Stimulated activated CD4-positive, alpha-beta T cell treated with anti-CD3 and anti-CD28 coated beads, Interleukin-12 subunit alpha, Interleukin-12 subunit beta, amount 100 ng/mL, for 24 hours (primary cell): ENCODE results near the gene P2RY2.
"Not testable (repeated sequence)": the region's sequence is repeated elsewhere in the genome, so short reads cannot be mapped to it uniquely, and the experiment has no call there.

ENCODE experiments used
- DNase-seq, 2 experiments: peaks; one replicate each; pipeline ENCODE4 v3.0.0-alpha.2; 2020; ENCODE audit warnings: low read depth in 2 of 2

The P2RY2 gene

GRCh38 chr11:73267906-73268540, 49.9 kb downstream of the P2RY2 start:
- no peak for DNase-seq

DNA sequence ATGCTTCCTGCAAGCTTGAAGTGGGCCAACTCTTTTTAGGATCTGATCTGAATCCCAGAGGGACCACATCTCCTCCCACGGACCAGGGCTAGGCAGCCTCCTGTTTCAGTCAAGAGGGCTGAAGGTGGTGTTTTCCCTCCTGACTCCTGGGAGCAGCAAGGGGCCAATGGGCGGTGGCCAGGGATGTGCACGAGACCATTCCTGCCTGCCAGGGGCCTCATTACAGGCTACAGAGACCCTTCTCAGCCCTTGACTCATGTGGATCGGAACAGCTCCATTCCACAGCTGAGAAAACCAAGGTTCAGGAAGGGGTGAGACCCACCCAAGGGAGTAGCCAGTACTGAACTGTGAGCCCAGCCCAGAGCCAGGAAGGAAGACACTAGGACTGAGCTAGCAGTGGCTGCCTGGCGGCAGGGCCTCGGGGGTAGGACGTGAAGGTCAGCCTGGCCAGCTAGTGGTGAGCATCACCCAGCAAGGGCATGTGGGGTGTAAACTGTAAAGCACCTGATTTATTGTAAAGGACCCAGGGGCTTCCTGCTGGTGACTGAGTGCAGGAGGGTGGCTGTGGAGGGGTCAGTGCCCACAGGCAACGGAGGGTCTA, 50.7 kb downstream of the P2RY2 start:
- no peak for DNase-seq

GRCh38 chr11:73269459-73270015, 51.5 kb downstream of the P2RY2 start:
- DNase-seq, result no peak

- no peak for DNase-seq
These were observed 52.2 kb downstream of the P2RY2 start for GRCh38 chr11:73270016-73270854.

DNA sequence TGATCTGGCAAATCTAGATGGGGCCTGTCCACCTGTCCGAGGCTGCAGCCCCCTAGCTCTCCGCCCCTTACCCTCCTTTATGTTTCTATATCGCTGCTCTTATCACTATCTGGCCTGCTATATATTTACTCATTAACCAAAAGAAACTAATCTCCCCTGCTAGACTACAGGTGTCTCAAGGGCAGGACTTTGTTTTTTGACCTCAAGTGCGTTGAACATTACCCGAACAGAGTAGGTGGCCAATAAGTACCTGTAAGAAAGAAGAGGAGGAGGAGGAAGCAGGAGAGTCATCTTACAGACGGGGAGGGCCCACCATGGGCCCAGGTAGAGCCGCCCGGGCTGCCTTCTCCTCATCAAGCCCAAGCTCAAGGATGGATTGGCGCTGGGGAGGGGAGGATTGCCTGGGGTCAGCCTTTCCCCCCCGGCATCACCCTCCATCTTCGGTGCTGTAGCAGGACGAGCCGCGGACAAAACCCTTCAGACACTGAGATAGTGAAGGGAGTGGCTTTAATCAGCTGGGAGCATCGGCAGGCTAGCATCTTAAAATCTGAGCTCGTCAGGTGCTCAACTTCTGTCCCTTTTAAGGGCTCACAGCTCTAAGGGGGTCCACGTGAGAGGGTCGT, 52.9 kb downstream of the P2RY2 start:
- DNase-seq, result no peak

GRCh38 chr11:73271478-73271865, 53.4 kb downstream of the P2RY2 start:
- not testable (repeated sequence) for DNase-seq

- no peak for DNase-seq
These were observed 54.0 kb downstream of the P2RY2 start, which contains the start of gene P2RY6 for GRCh38 chr11:73271936-73272679. Gene P2RY6 (plus strand): TSS chr11:73272338. CDS start chr11:73296519, 24,181 bp downstream.

DNA sequence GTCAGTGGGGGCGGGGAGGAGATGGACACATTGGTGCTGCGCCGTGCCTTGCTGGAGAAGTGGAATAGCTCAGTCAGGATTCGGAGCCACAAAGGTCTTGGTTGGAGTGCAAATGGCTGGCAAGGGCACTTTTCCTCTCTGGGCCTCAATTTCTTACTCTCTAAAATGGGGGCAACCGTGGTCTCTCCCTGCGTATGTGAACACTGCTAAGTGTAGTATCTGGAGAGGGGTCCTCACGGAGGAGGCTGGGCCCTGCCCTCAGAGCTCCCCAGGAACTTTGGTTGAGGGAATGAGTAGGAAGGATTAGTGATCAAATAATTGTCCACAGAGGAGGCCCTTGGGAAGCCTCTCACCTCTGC, 54.6 kb downstream of the P2RY2 start:
- DNase-seq, result no peak

DNA sequence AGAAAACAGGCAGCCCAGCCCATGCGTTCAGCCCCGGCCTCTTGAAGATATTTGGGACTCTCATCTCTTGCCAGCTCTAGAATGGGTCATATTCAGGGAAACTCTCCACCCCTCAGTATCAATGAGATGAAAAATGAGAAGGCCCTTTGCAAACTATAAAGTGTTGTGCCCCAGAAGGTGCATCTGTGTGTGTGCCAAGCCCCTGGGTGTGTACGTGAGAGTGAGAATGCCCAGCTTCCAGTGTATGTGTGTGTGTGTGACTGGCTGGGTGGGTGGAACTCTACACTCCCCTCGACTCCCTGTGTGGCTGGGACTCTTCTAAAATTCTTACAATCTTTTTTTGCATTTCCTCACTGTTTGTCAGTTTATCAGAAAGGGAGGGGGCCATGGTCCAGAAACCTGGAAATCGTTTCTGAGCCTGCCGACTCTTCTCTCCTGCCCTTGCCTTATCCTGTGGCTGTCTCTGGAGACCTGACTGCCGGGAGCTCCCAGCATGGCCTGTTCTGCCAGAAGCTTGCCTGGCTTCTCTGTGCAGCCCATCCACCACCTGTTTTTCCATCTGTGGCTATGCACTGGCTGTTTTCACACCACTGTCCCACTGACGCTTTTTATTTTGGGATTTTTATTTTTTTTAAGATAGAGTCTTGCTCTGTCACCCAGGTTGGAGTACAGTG, 55.3 kb downstream of the P2RY2 start:
- no peak for DNase-seq

DNA sequence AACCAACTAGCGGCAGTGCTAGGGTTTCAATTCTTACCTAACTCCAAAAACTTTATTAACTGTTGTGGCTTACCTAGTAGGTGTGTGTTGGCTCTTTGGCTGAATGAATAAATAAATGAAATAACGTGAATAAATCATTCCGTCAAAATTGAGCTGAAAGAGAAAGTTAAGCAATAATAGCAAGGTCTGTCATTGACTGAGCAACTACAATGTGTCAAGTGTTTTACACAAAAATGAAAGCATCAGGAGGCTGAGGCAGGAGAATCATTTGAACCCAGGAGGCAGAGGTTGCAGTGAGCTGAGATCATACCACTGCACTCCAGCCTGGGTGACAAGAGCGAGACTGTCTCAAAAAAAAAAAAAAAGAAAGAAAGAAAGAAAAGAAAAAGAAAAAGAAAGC, 56.1 kb downstream of the P2RY2 start:
- not testable (repeated sequence) for DNase-seq

- DNase-seq, result no peak
These were observed 56.8 kb downstream of the P2RY2 start for GRCh38 chr11:73274722-73275380.

DNA sequence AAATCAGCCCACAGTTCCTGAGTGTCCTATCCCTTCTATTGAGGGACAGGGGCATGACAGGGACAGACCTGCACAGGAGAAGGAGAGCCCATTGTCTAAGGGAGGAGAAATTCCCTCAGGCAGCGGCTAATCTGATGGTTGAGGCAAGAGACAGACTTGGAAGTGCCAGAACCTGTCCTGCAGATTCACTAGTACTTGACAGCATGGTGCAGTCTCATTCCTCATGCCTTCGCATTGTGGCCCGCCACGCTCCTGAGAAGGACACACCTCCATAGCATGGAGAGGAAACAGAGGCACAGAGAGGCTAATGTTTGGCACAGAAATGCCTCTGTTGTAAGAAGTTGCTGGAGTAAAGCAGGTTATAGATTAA, 57.3 kb downstream of the P2RY2 start:
- no peak for DNase-seq

- no peak for DNase-seq
These were observed 59.4 kb downstream of the P2RY2 start for GRCh38 chr11:73277467-73277866.

DNA sequence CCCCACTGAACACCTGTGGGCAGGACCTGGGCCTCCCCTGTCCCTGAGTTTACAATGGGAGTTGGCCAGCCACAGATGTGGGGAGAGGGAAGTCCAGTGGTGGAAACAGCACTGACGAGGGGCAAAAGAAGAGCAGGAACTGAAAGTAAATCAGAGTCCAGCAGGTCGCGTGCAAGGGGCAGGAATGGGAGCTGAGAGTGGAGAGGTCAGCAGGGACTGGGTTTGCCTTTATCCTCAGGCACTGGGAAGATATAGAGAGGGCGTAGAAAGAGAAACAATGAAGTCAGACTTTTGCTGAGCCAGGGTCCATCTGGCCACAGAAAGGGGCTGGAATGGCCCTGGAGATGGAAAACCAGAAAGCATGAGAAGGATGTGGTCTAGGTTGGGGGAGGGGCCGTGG, 62.5 kb downstream of the P2RY2 start:
- no peak for DNase-seq

GRCh38 chr11:73281201-73281741, 63.2 kb downstream of the P2RY2 start:
- no peak for DNase-seq

DNA sequence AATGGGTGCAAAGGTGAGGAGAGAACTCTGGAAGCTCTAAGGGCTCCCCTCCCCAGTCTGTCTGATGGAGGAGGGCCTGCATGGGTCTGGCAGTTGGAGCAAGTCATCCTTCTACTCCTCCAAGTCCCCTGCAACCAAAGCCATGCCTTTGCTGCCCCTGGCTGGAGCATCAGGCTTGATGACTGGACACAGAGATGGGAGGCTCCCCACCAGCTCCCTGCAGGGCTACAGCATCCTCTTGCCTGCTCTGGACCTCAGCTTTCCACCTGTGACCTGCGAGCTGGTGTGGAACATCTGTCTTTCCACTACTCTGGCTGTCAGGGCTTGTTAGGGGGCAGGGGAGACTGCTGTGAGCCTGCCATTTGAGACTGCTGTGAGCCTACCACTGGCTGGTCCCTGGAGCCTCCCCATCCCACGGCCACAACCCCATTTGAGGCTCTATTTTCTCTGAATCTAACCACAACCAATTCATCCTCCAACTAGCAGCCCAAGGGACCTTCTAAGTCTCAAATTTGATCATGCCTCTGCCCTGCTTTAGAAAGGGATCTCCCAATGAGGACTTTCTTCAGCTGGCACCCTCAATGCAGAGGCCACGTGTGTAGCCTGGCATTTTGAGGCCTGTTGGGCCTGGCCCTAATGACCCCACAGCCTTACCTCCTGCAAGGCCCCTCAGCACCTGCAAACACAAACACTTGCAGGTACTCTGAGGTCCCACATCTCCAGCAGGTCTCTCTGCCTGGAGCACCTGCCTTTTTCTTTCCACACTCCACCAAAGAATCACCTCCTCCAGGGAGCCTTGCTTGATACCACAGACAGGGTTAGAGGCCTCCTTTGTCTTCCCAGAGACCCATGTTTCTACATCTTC, 63.9 kb downstream of the P2RY2 start:
- no peak for DNase-seq

DNA sequence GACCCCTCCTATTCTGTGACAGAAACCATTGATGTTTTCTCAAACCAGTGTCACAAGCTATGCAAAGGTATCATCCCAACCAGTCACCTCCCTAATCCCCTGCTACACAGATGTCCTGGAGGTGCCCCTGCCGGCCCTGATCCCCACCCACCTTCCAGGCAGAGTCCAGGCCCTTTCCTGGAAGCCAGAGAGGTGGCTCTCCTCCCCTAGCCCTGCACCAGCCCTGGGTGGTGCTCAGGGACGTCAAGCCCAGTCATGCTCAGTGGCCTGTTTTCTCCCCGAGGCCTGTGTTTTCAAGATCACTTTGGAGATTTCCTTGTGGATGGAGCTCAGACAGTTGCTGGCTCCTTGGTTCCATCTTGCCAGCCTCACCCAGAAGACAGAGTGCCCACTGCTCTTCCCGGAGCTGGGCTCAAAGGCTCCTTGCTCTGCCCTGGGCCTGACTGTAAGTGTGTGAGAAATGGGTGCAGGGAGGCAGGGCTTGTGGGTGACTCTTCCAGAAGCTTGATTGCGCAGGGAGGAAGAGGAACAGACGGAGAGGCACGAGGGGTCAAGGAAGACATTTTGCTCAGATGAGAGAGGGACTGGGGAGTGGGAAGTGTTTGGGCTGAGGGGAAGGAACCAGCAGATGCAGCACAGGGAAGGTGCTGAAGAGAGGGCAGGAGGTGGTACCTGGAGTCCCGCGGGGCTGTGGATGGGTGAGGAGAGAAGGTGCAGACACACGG, 65.4 kb downstream of the P2RY2 start:
- DNase-seq, result no peak

- no peak for DNase-seq
These were observed 66.0 kb downstream of the P2RY2 start for GRCh38 chr11:73284106-73284505.
